PFSK-1 (cell line): ENCODE results near the gene HK1.
A peak's percentile ranks its signal among the peaks of the same experiment; 100 is the strongest.

Experiments
- FOXP2 ChIP-seq: optimal IDR thresholded peaks from 2 replicates; pipeline ENCODE3; 2011; ENCODE audit warnings: borderline replicate concordance, control low read depth, inconsistent platforms; ENCODE audit not compliant: insufficient read depth; ENCODE audit errors: extremely low read length, extremely low read depth
- POLR2AphosphoS5 ChIP-seq: IDR thresholded peaks from 2 replicates; pipeline ENCODE4 v1.6.1; 2012; ENCODE audit warnings: low read depth, mild to moderate bottlenecking, control low read depth, low read length, moderate library complexity
- SIN3A ChIP-seq: IDR thresholded peaks from 2 replicates; pipeline ENCODE4 v1.6.1; 2012; ENCODE audit warnings: mild to moderate bottlenecking, low read length, moderate library complexity, borderline replicate concordance; ENCODE audit not compliant: insufficient read depth
- TAF1 ChIP-seq: IDR thresholded peaks from 2 replicates; pipeline ENCODE4 v1.6.1; 2012; ENCODE audit warnings: low read length, control low read depth, borderline replicate concordance; ENCODE audit not compliant: insufficient read depth
- TF ChIP-seq, protein P1 (sequence below), 2 experiments: IDR thresholded peaks; 2 replicates each; pipeline versions ENCODE4 v1.6.1 to v1.8.0; 2011 to 2012; ENCODE audit warnings: low read depth in 2 of 2, low read length in 2 of 2, control low read depth in 1 of 2, inconsistent platforms in 1 of 2, mild to moderate bottlenecking in 1 of 2, moderate library complexity in 1 of 2; ENCODE audit not compliant: insufficient read depth in 1 of 2

The HK1 gene

DNA sequence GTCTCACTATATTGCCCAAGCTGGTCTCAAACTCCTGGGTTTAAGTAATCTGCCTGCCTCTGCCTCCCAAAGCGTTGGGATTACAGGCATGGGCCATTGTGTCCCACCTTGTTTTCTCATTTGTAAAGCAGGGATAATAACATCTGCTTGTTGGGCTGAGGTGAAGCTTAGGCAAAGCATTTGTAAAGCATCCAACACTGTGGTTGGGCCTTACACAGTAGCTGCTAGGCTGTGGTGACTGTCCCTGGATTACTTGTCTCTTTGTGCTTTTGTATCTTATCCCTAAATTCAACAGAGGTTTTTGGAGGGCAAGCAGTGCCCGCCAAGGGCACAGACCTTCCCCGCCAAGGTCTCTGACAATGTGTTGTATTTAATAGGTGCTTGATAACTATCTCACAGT lies 43.8 kb upstream of the HK1 start:
- TF ChIP-seq FOXP2 (no peak), SIN3A (no peak), POLR2AphosphoS5 (no peak), TAF1 (no peak)

DNA sequence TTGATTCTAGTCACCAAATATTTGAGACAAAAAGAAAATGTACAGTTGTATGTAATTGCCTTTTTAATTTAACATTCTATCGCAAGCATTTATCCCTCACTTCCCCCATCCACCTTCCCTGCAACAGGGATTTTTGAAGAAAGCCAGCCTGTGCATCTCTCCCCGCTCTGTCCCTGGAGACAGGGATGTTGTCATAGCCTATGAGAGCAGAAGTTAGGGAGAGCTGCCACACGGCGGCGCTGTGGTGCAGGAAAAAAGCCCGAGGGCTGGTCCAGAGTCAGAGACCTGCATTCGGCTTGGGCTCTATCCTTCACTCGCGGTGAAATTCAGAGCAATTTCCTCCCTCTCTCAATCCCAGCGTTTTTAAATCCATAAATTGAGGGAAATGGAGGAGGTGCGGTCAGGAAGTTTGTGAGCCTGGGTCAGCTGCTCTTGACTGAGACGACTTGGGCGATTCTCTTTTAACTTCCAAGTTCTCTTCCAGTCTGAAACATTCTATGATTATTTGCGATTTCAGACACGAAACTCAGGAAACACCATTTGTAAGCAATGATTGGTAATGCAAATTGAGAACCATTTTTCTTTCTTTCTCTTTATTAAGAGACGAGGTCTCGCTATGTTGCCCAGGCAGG lies 40.7 kb upstream of the HK1 start:
- peak; percentile 33 for TF ChIP-seq FOXP2
- TF ChIP-seq TAF1, result no peak
- TF ChIP-seq POLR2AphosphoS5, result no peak

DNA sequence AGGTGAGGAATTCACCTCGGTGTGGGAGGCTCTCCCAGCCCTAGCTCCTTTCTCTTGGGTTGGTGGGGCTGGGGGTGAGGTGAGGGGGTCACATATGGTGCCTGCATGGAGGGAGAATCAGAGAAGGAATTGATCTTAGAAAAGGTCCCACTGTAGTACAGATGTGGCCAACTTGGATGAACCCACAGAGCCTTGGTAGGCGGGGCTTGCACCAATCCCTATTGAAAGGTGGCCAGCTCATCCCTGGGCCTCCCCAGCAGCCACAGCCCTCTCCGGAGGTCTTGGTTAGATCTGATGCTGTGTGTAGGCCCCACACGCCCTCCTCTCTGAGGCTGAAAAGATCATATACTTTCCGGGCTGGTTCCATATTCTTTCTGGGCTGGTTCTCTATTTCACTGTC lies 39.2 kb upstream of the HK1 start:
- TF ChIP-seq POLR2AphosphoS5 (no peak), SIN3A (no peak), FOXP2 (no peak), TAF1 (no peak)
- TF ChIP-seq, protein P1, sequence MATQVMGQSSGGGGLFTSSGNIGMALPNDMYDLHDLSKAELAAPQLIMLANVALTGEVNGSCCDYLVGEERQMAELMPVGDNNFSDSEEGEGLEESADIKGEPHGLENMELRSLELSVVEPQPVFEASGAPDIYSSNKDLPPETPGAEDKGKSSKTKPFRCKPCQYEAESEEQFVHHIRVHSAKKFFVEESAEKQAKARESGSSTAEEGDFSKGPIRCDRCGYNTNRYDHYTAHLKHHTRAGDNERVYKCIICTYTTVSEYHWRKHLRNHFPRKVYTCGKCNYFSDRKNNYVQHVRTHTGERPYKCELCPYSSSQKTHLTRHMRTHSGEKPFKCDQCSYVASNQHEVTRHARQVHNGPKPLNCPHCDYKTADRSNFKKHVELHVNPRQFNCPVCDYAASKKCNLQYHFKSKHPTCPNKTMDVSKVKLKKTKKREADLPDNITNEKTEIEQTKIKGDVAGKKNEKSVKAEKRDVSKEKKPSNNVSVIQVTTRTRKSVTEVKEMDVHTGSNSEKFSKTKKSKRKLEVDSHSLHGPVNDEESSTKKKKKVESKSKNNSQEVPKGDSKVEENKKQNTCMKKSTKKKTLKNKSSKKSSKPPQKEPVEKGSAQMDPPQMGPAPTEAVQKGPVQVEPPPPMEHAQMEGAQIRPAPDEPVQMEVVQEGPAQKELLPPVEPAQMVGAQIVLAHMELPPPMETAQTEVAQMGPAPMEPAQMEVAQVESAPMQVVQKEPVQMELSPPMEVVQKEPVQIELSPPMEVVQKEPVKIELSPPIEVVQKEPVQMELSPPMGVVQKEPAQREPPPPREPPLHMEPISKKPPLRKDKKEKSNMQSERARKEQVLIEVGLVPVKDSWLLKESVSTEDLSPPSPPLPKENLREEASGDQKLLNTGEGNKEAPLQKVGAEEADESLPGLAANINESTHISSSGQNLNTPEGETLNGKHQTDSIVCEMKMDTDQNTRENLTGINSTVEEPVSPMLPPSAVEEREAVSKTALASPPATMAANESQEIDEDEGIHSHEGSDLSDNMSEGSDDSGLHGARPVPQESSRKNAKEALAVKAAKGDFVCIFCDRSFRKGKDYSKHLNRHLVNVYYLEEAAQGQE (IDR thresholded peaks at IDR 0.05; ENCODE audit: insufficient read depth in 1 of 2, low read depth in 2 of 2, low read length in 2 of 2), result no peak

DNA sequence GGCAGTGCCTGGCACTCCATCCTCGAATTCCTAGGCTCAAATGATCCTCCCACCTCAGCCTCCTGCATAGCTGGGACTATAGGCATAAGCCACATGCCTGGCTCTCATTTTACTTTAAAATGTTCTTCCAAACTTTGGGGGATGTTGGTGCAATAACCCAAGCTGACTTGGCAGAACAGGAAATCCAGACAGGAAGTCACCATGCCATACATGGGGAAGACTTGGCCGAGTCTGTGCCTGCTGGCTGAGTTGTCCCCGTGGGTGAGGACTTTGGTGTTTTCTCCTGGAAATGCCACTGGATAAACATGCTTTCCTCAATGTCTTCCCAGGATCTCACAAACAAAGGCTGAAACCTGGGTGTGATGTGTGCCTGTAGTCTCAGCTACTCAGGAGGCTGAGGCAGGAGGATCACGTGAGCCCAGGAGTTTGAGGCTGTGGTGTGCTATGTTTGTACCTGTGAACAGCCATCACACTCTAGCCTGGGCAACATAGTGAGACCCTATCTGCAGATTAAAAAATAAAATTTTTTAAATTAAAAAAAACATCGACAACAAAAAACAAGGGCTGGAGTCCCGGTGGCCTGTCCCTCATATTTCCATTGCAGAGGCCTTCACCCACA lies 38.4 kb upstream of the HK1 start:
- TF ChIP-seq FOXP2, result no peak
- TF ChIP-seq SIN3A, result no peak
- no peak for TF ChIP-seq TAF1
- TF ChIP-seq, protein P1 (IDR thresholded peaks at IDR 0.05; ENCODE audit: insufficient read depth in 1 of 2, low read depth in 2 of 2, low read length in 2 of 2), result no peak
- no peak for TF ChIP-seq POLR2AphosphoS5

DNA sequence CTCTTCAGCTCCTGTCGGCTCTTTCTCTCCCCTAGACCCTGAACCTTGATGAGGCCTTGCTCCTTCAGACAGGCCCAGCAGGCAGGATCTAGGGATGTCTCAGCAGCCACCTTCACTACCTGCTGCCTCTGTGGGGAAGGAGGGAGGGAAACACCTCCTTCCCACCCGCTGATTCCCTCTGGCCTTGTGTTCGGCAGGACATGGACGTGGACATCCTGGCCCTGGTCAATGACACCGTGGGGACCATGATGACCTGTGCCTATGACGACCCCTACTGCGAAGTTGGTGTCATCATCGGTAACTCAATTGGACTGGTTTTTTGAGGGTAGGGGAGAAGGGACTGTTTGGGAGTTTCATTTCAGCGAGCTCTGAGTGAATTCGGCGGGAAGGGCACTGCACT lies 37.8 kb upstream of the HK1 start:
- TF ChIP-seq SIN3A (no peak), POLR2AphosphoS5 (no peak), FOXP2 (no peak), TAF1 (no peak)
- TF ChIP-seq, protein P1 (IDR thresholded peaks at IDR 0.05; ENCODE audit: insufficient read depth in 1 of 2, low read depth in 2 of 2, low read length in 2 of 2), result no peak

DNA sequence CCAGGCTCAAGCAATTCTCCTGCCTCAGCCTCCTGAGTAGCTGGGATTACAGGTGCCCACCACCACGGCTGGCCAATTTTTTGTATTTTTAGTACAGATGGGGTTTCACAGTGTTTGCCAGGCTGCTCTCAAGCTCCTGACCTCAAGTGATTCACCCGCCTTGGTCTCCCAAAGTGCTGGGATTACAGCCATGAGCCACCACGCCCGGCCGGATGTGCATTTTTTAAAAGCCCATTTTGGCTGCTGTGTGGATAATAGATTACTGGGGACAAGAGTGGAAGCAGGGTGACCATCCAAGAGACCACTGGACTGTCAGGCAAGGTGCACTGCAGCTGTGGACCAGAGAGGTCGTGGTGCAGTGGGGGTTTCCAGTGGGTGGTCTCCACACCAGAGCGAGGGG lies 36.7 kb upstream of the HK1 start:
- no peak for TF ChIP-seq TAF1
- no peak for TF ChIP-seq FOXP2
- TF ChIP-seq, protein P1 (IDR thresholded peaks at IDR 0.05; ENCODE audit: insufficient read depth in 1 of 2, low read depth in 2 of 2, low read length in 2 of 2), result no peak
- TF ChIP-seq POLR2AphosphoS5, result no peak
- TF ChIP-seq SIN3A, result no peak
